ENCODE data around the gene POLR2H.
A peak's percentile ranks its signal among the peaks of the same experiment; 100 is the strongest.

GRCh38 chr3:184380185-184380626 is 18.7 kb downstream of the POLR2H start:
- TF ChIP-seq MAX (IDR thresholded peaks at IDR 0.05), result peak; percentile 31; the same call in 1 of the 2 replicates
- no peak for TF ChIP-seq EP300 (IDR thresholded peaks at IDR 0.05; ENCODE audit: borderline replicate concordance)
- no peak for TF ChIP-seq RAD21 (IDR thresholded peaks at IDR 0.05; ENCODE audit: low read depth)
- TF ChIP-seq REST (IDR thresholded peaks at IDR 0.05; ENCODE audit: low read depth), result no peak
- no peak for TF ChIP-seq CEBPB (IDR thresholded peaks at IDR 0.05)
- no peak for TF ChIP-seq EGR1 (IDR thresholded peaks at IDR 0.05)
- no peak for TF ChIP-seq NFIC (IDR thresholded peaks at IDR 0.05)
- no peak for TF ChIP-seq TEAD4 (IDR thresholded peaks at IDR 0.05)
- no peak for TF ChIP-seq TCF12 (IDR thresholded peaks at IDR 0.05; ENCODE audit: low read depth)
- no peak for TF ChIP-seq YY1 (IDR thresholded peaks at IDR 0.05; ENCODE audit: low read depth)
- no peak for TF ChIP-seq FOXM1 (IDR thresholded peaks at IDR 0.05; ENCODE audit: borderline replicate concordance, low read depth)
